Hypothalamus (tissue), 51 donors: Measurements from ENCODE around the gene PDCD1.
"Not testable (repeated sequence)": the region's sequence is repeated elsewhere in the genome, so short reads cannot be mapped to it uniquely, and the experiment has no call there.

Experiments
- DNase-seq, 51 donors: peaks; one replicate each; lab custom pipeline; 2025; lab: John Stamatoyannopoulos, UW

Gene PDCD1

DNA sequence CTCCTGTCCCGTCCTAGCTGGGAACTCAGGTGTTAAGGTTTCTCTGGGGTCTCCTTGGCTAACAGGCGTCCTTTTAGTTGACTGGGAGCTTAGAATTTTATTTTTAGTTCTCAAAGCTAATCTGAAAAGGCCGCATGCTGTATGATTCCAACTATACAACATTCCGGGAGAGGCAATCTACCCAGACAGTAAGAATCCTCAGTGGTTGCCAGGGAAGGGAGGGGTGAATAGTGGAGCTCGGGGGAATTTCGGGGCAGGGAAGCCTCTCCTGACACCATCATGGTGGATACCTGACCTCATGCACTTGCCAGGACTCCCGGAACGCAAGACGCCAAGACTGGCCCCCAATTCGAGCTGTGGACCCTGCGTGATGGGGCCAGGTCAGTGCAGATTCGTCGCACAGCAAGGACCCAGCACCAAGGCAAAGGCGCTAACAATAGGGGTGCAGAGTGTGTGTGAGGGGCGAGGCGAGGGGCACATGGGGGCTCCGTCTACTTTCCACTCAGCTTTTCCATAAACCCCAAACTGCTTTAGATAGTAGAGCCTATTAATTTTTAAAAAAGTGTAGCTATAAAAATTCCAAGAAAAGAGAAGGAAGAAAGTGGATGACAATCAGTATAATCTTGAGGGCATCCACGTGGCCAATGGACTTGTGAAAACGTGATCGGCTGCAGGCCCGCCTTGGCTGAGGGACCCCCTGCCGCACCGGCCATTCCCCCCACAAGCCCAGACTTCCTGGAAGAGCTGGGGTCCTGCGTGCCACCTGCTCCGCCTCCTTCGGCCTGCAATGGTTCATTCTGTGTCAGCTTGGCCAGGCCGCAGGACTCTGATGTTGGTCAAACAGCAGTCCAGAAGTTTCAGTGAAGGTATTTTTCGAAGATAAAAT lies 17.3 kb downstream of the PDCD1 start:
- DNase-seq, result no peak

DNA sequence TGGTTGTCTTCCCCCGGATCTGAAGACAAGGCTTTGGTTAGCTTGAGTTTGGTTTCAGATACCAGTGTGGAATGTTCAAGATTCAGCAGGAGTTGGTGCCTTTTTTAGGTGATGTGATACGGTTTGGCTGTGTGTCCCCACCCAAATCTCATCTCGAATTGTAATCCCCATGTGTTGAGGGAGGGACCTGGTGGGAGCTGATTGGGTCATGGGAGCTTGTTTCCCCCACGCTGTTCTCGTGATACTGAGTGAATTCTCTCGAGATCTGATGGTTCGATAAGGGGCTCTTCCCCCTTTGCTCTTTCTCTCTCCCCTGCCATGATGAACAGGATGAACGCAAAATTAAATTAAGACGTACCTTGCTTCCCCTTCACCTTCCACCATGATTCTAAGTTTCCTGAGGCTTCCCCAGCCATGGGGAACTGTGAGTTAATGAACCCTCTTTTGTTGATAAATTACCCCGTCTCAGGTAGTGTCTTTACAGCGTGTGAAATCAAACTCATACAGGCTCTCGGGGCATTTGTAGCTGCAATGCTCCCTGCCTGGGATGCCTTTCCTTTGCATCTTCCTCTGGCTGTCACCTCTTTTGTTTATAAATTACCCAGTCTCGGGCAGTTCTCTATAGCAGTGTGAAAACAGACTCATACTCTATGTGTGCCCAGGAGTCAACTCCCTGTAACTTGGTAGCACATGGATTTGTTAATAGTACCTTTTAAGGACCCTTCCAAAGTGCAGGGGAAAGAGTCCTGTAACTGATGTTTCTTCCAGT lies 21.3 kb downstream of the PDCD1 start:
- no peak for DNase-seq

DNA sequence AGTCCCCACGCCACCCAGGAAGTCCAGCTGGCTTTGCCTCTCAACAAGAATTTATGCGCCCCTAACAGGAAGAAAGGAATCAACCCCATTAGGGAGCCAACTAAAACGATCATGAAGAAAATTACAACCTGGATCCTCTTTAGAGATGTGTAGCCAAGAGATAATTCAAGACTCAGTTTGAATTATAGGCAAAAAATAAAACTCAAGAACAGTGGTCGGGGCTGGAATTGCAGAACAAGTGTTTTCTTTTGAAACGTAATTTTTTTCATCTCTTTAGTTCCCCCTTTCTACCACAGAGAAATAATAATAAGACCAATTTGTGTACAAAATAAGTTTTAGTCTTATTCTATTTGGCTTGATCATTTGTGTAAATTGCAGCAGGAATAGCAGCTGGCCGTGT lies 22.4 kb downstream of the PDCD1 start:
- DNase-seq, result no peak

DNA sequence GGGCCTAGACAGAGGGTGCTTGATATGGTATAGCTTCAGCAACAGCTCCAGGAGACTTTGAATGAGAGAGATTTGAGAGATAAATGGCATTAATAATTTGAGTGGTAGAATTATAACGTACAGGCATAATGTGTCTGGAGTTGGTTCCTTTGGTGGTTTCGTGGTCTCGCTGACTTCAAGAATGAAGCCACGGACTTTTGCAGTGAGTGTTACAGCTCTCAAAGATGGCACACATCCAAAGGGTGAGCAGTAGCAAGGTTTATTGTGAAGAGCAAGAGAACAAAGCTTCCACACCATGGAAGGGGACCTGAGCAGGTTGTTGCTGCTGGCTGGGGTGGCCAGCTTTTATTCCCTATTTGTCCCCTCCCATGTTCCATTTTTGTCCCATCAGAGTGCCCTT lies 23.1 kb downstream of the PDCD1 start:
- no peak for DNase-seq

DNA sequence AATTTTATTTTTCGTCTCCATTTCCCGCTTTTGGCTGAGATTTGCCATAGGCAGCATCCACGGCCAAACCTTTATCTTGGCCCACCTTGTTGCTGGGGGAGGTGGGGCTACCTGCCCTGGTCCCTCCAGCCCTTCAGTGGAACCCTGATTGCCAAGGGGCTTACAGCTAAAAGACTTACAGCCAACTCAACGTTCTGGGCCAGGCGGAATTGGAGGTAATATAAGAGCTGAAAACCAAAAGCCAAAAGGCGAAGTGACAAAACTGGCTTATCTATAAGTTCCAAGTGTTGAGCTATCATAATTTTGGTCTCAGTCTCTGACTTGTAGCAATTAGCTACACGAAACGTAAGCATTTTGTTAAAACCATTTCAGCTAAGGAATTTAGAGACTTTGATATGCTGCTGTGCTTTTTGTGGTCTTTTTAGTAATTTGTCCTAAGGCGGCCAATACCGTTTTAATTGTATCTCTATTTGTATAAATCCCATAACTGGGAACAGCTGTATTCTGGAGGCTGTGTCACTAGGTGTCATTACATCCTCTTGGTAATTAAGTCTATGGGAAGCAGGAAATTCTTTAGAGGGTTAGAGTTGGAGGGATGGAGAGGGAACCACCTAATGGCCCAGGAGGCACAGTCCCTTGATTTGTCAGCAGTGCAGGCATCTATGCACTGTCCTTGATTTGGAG lies 24.0 kb downstream of the PDCD1 start:
- no peak for DNase-seq

DNA sequence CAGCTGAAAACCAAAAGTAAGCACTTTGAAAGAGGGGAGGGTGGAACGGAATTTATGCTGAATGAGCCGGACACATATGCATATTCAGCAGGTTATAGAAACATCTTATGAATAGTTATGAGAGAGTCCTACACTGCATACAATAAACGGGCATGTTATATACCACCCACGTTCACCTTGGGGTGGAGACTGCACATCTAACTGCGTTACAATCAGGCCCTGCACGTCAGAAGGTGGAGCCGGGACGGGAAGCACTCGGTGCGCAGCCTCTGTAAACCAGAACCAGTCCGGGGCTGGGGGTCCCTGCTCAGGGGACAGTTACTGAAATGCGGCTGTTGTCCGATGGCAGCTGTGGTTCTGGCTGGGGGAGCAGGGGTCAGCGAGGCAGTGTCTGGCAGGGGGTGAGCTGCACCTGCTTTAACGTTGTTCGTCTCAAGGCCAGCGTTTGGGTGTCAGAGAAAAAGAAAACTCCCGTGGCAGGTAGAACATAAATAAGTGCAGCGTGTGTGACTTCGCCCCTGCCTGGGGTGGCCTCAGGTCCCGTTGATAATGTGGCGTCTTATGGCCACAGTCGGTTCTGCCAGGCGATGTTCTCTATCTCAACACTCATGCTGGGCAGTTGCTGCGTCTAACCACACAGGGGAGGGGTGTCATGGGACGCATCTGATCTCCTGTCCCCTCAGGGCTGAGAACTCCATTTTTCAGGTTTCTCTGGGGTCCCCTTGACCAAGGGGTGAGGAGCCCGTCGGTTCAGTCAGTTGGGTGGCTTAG lies 24.8 kb downstream of the PDCD1 start:
- DNase-seq, result not testable (repeated sequence)

DNA sequence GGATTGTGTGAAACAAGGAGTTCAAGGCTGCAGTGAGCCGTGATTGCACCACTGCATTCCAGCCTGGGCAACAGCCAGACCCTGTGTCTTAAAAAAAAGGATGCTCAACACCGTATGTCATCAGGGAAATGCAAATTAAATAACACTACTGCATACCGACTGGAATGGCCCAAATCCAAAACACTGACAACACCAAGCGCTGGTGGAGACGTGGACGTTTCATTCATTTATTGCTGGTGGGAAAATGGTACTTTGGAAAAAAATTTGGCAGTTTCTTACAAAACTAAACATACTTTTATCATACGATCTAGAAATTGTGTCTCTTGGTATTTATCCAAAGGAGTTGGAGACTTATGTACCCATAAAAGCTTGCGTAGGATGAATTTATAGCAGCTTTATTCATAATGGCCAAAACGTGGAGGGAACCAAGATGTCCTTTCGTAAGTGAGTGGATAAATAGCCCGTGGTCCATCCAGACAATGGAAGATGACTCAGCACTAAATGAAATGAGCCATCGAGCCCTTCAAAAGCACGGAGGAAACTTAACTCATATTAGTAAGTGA lies 25.5 kb downstream of the PDCD1 start:
- DNase-seq, result no peak

DNA sequence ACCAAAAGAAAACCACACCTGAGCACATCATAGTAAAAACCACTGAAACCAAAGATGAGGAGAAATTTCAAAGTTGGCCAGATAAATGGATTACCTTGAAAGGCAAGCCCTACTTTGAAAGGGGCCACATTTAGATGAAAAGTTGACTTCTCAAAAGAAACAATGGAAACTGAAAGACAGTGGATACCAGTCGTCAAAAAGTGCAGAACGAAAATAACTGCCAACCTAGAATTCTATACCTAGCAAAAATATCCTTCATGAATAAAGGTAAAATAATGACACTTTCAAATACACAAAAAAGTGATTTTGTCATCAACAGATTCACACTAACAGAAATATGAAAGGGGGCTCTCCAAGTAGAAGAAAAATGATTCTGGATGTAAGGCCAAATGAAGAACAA lies 31.3 kb downstream of the PDCD1 start:
- DNase-seq, result no peak

DNA sequence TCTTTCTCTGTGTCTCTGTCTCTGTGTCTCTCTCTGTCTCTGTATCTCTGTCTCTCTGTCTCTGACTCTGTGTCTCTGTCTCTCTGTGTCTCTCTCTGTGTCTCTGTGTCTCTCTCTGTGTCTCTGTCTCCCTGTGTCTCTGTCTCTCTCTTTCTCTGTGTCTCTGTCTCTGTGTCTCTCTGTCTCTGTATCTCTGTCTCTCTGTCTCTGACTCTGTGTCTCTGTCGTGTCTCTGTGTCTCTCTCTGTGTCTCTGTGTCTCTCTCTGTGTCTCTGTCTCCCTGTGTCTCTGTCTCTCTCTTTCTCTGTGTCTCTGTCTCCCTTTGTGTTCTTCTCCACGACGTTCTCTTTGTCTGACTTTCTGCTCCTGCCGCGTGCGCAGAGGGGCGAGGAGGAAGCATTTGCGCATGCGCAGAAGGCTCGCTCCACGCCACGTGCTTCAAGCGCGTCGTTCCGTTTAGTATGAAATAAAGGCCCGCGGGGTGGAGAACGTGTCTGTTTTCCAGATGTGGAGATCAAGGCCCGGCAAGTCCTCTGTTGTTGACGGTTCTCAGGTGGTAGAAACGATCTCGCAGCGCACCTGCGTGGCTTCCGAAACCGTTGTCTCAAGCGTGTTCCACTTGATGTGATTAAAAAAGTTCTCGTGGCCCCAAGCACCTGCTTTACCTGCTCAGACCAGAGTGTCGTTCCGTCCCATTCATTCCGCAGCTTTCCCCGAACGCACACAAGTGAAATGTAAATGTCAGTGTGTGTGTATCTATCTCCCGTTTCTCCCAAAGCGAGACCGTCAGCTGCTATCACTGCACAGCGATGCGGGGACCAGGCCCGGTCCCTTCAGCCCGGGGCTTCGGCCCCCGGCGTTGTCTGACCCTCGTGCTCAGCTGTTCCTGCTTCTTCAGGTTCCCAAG lies 34.9 kb downstream of the PDCD1 start:
- DNase-seq, result not testable (repeated sequence)

DNA sequence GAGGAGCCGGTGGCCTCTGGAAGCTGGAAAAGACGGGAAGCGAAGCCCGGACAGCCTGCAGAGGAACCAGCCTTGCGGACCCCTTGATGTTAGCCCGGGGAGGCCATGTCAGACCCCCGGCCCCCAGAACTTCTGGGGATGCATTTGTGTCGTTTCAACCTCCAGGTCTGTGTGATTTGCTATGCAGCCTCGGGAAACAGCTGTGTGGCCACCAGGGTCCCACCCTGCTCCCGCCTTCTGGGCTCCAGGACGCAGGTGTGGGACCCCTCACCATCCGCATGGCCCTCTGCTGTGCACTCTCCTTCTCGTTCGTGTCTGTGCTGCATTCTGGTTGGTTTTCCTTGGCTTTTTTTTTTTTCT lies 36.5 kb downstream of the PDCD1 start:
- no peak for DNase-seq

DNA sequence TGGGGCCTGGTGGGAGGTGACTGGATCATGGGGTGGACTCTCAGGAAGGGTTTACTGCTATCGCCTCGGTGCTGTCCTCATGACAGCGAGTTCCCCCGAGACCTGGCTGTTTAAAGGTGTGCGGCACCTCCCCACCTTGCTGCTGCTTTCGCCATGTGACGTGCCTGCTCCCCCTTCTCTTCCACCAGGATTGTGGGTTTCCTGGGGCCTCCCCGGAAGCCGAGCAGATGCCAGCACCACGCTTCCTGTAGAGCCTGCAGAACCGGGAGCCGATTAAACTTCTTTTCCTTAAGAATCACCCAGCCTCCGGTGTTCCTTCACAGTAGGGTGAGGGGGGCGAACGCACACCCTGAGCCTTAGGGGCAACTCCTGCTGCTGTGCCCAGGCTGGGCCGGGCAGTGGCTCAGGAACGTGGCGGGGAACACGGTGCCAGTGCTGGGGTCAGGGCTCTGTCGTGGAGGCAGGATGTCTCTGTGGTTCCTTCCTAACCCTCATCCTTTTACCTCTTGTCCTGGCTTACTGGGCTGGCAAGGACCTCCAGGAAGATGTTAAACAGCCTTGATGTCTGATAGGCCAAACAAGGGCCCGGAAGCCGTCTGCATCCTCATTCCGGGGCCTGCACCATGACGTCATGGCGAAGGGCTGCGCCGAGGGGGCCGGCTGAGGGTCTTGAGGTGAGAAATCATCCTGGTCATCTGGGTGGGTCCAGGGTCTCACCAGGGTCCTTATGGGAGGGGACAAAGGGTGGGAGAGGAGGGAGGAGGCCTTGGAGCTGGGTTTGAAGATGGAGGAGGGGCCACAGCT lies 37.0 kb downstream of the PDCD1 start:
- no peak for DNase-seq

DNA sequence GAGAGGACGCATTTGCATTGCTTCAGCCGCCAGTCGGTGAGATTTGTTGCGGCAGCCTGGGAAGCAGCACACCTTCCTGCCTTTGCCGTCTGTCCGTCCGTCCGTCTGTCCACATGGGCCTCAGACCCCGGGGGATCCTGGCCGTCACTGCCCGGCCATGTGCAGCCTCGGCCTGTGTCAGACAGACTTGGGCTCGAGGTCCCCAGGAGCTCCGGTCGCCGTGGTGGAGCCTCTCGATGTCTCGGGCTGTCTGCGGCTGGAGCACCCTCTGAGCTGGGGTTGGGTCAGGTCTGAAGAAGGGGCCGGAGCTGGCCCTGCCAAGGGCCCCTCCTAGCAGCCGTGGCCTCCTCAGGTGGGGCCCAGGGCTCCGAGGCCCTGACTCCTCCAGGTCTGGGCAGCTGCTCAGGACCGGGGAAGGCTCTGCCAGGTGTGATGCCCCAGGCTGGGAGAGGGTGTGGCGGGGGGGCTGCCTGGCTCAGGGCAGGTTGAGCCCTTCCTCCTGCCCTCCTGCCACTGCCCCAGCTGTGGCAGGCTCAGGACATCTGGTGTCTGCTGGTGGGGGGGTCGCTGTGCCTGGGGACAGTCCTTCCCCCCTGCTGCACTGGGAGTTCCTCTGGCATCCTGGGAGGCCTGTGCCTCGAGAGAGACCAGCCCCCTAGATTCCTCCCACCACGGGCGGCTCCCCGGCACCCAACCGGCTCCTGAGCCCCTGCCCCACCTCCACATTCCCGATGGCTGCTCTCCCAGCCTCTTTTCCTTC lies 37.9 kb downstream of the PDCD1 start:
- no peak for DNase-seq

DNA sequence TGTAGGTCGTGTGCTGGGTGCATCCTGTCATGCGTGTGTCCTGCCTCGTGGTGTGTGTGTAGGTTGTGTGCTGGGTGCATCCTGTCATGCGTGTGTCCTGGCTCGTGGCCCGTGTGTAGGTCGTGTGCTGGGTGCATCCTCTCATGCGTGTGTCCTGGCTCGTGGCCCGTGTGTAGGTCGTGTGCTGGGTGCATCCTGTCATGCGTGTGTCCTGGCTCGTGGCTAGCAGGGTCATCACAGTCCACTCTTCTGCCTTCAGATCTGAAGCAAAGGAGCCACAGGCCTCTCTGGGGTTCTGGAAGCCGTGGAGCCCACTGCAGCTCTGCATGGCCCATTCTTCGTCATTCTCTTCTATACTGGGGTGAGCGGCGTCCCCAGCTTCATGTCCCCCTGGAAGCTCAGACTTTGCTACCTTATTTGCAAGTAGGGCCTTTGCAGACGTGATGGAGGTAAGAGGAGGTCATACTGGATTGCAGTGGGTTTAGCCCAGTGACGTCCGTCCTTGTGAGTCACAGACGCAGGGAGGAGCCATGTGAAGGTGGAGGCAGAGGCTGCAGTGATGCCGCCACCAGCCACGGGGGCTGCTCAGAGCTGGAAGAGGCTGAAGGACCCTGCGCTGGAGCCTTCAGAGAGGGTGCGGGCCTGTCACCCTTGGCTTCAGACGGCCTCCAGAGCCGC lies 38.6 kb downstream of the PDCD1 start:
- DNase-seq, result not testable (repeated sequence)

DNA sequence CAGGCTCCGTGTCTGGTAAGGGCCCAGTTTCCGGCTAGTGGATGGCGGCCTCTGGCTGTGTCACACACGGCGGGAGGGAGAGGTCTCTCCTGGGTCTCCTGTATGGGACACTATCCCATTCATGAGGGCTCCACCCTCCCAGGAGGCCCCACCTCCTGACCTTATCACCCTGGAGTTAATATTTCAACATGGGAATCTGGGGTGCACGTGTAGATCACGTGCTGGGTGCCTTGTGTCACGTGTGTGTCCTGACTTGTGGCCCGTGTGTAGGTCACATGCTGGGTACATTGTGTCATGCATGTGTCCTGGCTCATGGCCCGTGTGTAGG lies 39.8 kb downstream of the PDCD1 start:
- DNase-seq, result no peak

DNA sequence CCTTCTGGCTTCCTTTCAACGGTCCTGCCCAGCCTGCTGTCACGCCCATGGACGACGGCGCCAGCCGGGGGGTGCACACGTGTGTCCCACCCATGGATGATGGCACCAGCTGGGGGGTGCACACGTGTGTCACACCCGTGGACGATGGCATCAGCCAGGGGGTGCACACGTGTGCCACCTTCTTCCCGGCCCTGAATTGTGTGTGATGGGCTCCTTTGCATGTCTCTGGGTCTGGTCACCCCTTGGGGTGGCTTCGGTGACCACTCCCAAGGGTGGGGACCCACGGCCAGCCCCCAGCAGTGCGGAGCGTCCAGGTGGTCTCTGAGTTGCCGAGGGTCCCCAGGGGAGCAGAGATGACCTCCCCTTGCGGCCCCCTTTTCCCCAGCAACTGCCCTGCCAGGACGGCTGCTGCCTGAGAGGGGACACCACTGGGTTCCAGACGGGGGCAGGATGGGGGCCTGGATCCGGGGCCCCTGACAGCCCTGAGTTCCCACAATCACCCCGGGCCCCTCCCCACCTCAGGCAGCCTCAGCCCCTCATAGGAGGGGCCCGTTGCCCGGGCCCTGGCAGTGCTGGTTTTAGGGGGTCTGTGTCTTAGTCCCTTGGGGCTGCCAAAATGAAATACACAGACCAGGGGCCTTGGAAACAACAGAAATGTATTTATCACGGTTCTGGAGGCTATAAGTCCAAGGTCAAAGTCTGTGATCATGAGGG lies 40.3 kb downstream of the PDCD1 start:
- DNase-seq, result no peak

DNA sequence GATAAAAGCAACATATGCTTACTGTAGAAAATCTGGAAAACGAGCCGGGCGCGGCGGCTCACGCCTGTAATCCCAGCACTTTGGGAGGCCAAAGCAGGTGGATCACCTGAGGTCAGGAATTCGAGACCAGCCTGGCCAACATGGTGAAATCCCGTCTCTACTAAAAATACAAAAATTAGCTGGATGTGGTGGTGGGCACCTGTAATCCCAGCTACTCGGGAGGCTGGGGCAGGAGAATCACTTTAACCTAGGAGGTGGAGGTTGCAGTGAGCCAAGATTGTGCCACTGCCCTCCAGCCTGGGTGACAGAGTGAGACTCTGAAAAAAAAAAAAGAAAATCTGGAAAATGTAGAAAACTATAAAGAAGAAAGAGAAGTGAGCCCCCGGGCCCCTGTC lies 40.9 kb downstream of the PDCD1 start:
- not testable (repeated sequence) for DNase-seq
